Adrenal gland (tissue), 12 donors: Measurements from ENCODE around the gene LARP4B. TPM values are rescaled to one million over a fixed set of nuclear protein-coding genes. Genes with fewer than 3 reads are reported as not detected.

ENCODE experiments used
- DNase-seq, 7 donors: peaks; one replicate each; pipeline ENCODE4 v3.0.0-alpha.2; 2019 to 2020
- H3K27ac ChIP-seq, 5 donors: fragments of 200-600 bp; sonication (generic) in 4 of 5; 1 replicate in 3 of 5; 2 replicates in 2 of 5; pipeline versions ENCODE4 v1.5.1 to v1.8.0; 2016 to 2020; ENCODE audit warnings: mild to moderate bottlenecking in 1 of 5
- H3K27me3 ChIP-seq: fragments of 200-600 bp; 2 replicates; pipeline ENCODE4 v1.8.0; 2021
- H3K36me3 ChIP-seq, 2 donors: fragments of 200-600 bp; replicated peaks in 1 of 2; 1 replicate in 1 of 2; 2 replicates in 1 of 2; pipeline versions ENCODE4 v1.5.1 to v1.8.0; 2018 to 2022
- H3K4me1 ChIP-seq, 2 donors: fragments of 200-600 bp; replicated peaks in 1 of 2; 1 replicate in 1 of 2; 2 replicates in 1 of 2; pipeline versions ENCODE4 v1.5.1 to v1.8.0; 2018 to 2021
- H3K4me3 ChIP-seq, 4 donors: fragments of 200-600 bp; sonication (generic) in 3 of 4; one replicate each; pipeline ENCODE4 v1.5.1; 2016 to 2018
- H3K9me3 ChIP-seq, 3 donors: fragments of 200-600 bp; sonication (generic) in 1 of 3; replicated peaks in 1 of 3; 1 replicate in 2 of 3; 2 replicates in 1 of 3; pipeline versions ENCODE4 v1.5.1 to v1.8.0; 2016 to 2021
- CTCF ChIP-seq, 6 experiments: fragments of 450-650 bp in 4 of 6; fragments of 200-600 bp in 2 of 6; sonication (generic) in 1 of 6; IDR thresholded peaks; 1 replicate in 5 of 6; 2 replicates in 1 of 6; pipeline versions ENCODE4 v1.5.1 to v1.8.0; 2016 to 2021; ENCODE audit warnings: antibody characterized with exemption in 6 of 6, mild to moderate bottlenecking in 2 of 6, moderate library complexity in 1 of 6
- POLR2A ChIP-seq, 2 donors: fragments of 450-650 bp; IDR thresholded peaks; one replicate each; pipeline ENCODE4 v1.6.1; 2017; ENCODE audit warnings: antibody characterized with exemption in 2 of 2, mild to moderate bottlenecking in 2 of 2, moderate library complexity in 1 of 2
- WGBS, 4 donors: extraction: QIAGEN DNeasy Blood & Tissue Kit in 2 of 4; methylation state at CpG; one replicate each; pipeline versions ENCODE4 v1.1.5 to v1.1.7; 2013 to 2017; 5-methylcytosine and 5-hydroxymethylcytosine counted together
- intact Hi-C, 2 donors: fragments of 100-400 bp; cut with DNase I; formaldehyde crosslinking; loops; one replicate each; pipeline versions ENCODE4 v1.14.1 to v1.15.0; 2022 to 2023
- polyA plus RNA-seq, 3 donors: library from polyadenylated mRNA; stranded (reverse); fragments of 200-250 nt in 2 of 3; fragments of 350-450 nt in 1 of 3; fragmentation: Illumina TruSeq in 1 of 3; extraction: RNeasy Lipid Tissue Mini Kit (QIAGEN cat#74804) in 1 of 3; gene quantifications; one replicate each; pipeline ENCODE4 v1.2.3, GENCODE V29; 2013 to 2014
- total RNA-seq, 9 donors: library from RNA; depleted of rRNA in 4 of 9; stranded (reverse); fragments of >200 nt in 4 of 9; fragments of 120-200 nt in 1 of 9; fragmentation: NEBNext Ultra II Directional in 1 of 9; extraction: Animal tissue kit (Norgen Biotek cat#: 25700) in 1 of 9; gene quantifications; one replicate each; pipeline versions ENCODE4 v1.1.0 to v1.2.4, GENCODE V29; 2013 to 2023
- donor health status: healthy with polysubstance abuse.
- donor health status: Bipolar disorder and iron deficiency.
- donor health status: DM: yes; HTN: yes; CAD: no.
- donor health status: DM: no; HTN: no; CAD: no.
- donor health status: DM: no; HTN: no; CAD: no.
- donor health status: DM: yes; HTN: yes; CAD: no.

The LARP4B gene
- total and polyA plus RNA-seq, 12 donors = 17.2 to 145 (median 66.8) TPM

DNA sequence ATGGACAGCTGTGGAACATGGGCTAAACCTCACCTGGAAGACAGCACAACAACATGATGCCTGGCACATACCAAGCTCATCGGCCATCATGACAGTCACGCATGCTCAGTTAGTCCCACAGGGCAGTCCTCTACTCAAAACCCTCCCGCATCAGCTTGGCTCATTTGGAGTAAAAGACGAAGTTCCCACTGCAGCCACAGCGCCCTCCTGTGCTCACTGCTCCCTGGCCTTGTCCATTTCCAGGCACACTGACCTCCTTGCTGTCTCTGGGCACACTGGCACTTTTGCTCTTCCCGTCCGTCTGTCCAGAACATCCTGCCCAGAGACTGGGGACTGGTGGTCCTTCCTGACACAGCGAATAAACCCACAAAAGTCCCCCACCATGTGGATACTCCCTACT, 66.2 kb downstream of the LARP4B start:
- Histone ChIP-seq H3K4me1 (no peaks in the 10 kb centered on the region), H3K27ac (peak overlapping the region in 1 of 5 donors; percentile 16), H3K36me3 (peaks cover 0 to 42% of the 10 kb centered on the region in 2 donors), H3K9me3 (no peaks in the 10 kb centered on the region), H3K27me3 (no peaks in the 10 kb centered on the region), H3K4me3 (no peak overlapping the region)
- no peak for DNase-seq
- TF ChIP-seq CTCF (IDR thresholded peaks at IDR 0.05) (no peak), POLR2A (IDR thresholded peaks at IDR 0.05) (no peak)
- WGBS, 4 donors = 93 to 99% (median 96%) methylated on average over 8 of the region's 8 CpGs
- intact Hi-C loops = no loop called here

DNA sequence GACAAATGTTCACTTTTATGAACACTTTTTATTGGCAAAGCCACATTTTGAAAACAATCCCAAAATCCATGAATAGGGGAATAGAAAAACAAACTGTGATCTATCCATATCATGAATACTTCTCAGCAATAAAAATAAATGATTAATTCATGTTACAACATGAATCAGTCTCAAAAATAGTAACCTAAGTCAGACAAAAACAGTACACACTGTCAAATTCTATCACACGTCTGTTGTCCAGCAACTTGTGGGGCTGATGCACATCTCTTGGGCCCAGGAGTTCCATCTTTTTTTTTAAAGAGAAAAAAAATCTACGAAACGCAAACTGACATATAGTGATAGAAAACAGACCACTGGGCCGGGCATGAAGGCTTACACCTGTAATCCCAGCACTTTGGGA, 71.0 kb downstream of the LARP4B start:
- TF ChIP-seq CTCF (IDR thresholded peaks at IDR 0.05) (no peak), POLR2A (IDR thresholded peaks at IDR 0.05) (no peak)
- intact Hi-C loops = no loop called here
- Histone ChIP-seq H3K27ac (no peak overlapping the region), H3K9me3 (no peaks in the 10 kb centered on the region), H3K4me1 (peaks cover 0 to 6% of the 10 kb centered on the region in 2 donors), H3K36me3 (peaks cover 0 to 42% of the 10 kb centered on the region in 2 donors), H3K27me3 (no peaks in the 10 kb centered on the region), H3K4me3 (no peak overlapping the region)
- DNase-seq = no peak
- WGBS, 4 donors = 90 to 96% (median 95%) methylated on average over 4 of the region's 4 CpGs

GRCh38 chr10:856416-857157, 74.9 kb downstream of the LARP4B start:
- peaks cover 0 to 11% of the 10 kb centered on the region in 2 donors for H3K36me3 ChIP-seq
- TF ChIP-seq CTCF (IDR thresholded peaks at IDR 0.05) = no peak
- no peak for TF ChIP-seq POLR2A (IDR thresholded peaks at IDR 0.05)
- H3K27ac ChIP-seq = no peak overlapping the region
- no peaks in the 10 kb centered on the region for H3K27me3 ChIP-seq
- no peaks in the 10 kb centered on the region for H3K9me3 ChIP-seq
- DNase-seq = no peak
- intact Hi-C loops = no loop called here
- WGBS, 4 donors = 76 to 85% (median 78%) methylated on average over 11 of the region's 11 CpGs
- H3K4me1 ChIP-seq = peaks cover 0 to 13% of the 10 kb centered on the region in 2 donors
- H3K4me3 ChIP-seq = no peak overlapping the region

DNA sequence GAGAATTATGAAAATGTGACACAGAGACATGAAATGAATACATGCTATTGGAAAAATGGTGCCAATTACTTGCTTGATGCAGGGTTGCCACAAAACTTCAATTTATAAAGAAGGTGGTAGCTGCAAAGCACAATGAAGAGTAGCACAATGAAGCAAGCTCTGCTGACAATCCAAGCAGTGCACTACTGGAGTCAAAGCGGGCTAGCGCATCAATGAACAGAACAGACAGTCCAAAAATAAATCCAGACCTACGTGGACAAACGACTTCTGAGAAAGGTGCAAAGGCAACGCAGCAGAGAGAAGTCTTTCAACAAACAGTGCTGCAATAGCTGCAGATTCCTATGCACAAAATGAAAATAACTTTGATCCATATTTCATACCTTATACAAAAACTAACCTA, 75.8 kb downstream of the LARP4B start:
- Histone ChIP-seq H3K27me3 (no peaks in the 10 kb centered on the region), H3K9me3 (no peaks in the 10 kb centered on the region), H3K27ac (no peak overlapping the region), H3K4me3 (no peak overlapping the region), H3K36me3 (peaks cover 0 to 2% of the 10 kb centered on the region in 2 donors), H3K4me1 (peaks cover 0 to 13% of the 10 kb centered on the region in 2 donors)
- TF ChIP-seq CTCF (IDR thresholded peaks at IDR 0.05) (no peak), POLR2A (IDR thresholded peaks at IDR 0.05) (no peak)
- intact Hi-C loops = no loop called here
- no peak for DNase-seq
- WGBS, 4 donors = 86 to 95% (median 89%) methylated on average over 5 of the region's 5 CpGs
